Fibroblast of skin of right biceps (primary cell): ENCODE measurements around the gene DUSP23.
A peak's percentile ranks its signal among the peaks of the same experiment; 100 is the strongest.

ENCODE experiments used
- DNase-seq: peaks from one replicate; pipeline ENCODE4 v3.0.0-alpha.2; 2013

DUSP23 gene

DNA sequence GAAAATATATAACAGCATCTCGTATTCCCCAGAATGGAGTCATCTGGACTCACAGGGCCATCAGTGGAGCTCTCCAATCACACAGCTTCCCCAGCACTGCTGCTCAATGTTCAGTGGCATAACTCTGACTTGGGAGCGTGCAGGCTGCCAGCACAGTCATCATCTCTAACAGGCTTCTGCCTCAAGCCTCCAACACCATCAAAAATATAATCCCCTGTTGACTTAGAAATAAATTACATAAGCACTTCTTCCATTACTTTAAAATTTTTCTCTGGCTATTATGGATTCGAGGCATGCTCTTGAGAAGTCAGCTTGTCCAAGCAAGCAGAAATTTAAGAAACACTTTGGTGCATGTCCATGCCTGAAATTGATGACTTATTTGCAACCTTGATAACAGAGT lies 6.2 kb downstream of the DUSP23 start:
- DNase-seq, result peak; percentile 8

DNA sequence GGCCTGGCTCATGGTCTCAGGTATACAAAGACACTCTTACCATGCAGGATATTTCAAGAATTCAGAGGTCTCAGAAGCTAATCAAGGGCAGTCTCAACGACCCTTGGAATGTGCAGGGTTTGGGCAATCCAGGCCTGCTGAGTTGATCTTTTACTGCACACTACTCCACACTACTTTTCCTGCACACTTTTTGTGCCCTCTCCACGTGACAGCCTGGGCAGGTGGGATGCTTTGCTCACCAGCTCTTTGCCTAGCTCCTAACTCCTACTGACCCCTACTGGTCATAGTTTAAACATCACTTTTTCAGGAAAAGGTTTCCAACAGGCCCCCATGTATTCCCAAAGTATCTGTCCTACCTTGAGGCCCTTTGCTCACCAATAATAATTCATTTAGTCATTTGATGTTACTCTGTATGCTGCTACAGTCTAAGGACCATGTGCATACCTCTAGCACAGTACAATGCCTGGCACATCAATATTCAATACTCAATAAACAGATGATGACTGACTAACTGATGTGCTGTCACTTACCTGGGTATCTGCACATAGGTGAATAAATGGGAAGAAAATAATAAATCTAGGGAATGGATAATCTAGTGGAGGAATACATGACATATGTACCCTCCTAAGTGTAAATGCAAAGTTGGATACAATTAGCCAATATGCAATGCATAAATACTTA lies 9.6 kb downstream of the DUSP23 start:
- peak; percentile 15 for DNase-seq

GRCh38 chr1:159791031-159791430 lies 10.3 kb downstream of the DUSP23 start:
- no peak for DNase-seq

GRCh38 chr1:159791461-159791860 lies 10.7 kb downstream of the DUSP23 start:
- no peak for DNase-seq

GRCh38 chr1:159795534-159795933 lies 14.8 kb downstream of the DUSP23 start:
- no peak for DNase-seq

DNA sequence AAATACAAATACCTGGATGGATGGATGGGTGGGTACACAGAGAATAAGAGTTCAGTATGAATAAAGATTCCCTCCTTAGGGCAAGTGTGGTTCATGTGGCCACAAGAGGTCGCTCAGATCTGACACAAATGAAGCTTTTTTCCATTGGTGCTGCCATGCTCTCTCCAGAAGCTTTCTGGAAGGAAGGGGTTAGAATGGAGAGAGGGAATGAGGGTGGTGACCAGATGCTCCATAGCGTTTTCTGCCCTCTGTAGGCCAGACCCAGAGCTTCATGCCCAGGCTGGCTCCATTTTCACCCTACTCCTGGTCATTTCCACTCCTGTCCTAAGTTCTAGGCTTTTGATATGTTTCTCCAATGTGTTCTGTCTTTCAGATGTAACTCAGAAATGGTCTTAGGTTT lies 18.1 kb downstream of the DUSP23 start:
- peak; percentile 82 for DNase-seq

DNA sequence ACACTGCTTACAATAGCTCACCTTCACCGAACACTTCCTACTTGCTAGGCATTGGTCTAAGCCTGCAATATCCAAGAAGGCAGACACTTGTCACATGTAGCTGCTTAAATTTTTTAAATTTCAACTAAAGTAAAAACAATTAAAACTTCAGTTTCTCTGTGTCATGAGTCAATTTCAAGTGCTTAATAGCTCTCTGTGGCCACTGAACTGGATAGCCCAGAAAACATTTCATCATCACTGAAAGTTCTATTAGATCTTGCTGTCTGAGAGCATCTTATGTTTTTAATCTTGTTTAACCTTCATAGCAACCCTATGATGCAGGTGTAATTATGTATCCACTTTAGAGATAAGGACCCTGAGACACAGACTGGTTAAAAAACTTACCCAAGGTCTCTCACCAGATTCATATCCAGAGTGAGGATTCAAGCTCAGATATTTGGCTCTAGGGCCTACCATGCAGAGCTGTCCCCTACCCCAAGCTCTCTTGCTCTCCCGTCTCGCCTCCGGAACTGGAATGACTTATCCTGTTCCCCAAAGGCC lies 18.8 kb downstream of the DUSP23 start:
- no peak for DNase-seq

GRCh38 chr1:159800177-159800930 lies 19.6 kb downstream of the DUSP23 start:
- DNase-seq, result no peak

DNA sequence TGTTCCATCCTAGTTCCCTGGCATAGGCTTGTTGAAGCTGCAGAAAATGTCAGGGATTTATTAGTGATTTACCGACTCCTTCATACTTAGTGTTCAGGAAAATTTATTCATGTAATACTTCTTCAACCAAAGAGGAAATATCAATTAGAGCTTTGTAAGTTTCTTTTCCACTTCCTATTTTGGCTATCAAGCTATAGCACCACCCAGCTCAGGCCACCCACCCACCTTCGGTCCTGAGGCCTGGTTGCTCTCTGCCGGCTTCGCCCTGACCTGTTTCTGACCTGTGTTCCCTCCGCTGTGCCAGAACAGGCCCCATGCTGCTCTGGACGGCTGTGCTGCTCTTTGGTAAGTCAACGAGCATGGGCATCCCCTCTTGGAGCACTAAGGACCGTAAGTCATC lies 21.3 kb downstream of the DUSP23 start, which contains the start of gene FCRL6:
FCRL6 (plus strand) TSS at position 250 of the 400 bp plus-strand sequence; CDS start at position 315, 65 bp downstream.
- DNase-seq, result no peak

DNA sequence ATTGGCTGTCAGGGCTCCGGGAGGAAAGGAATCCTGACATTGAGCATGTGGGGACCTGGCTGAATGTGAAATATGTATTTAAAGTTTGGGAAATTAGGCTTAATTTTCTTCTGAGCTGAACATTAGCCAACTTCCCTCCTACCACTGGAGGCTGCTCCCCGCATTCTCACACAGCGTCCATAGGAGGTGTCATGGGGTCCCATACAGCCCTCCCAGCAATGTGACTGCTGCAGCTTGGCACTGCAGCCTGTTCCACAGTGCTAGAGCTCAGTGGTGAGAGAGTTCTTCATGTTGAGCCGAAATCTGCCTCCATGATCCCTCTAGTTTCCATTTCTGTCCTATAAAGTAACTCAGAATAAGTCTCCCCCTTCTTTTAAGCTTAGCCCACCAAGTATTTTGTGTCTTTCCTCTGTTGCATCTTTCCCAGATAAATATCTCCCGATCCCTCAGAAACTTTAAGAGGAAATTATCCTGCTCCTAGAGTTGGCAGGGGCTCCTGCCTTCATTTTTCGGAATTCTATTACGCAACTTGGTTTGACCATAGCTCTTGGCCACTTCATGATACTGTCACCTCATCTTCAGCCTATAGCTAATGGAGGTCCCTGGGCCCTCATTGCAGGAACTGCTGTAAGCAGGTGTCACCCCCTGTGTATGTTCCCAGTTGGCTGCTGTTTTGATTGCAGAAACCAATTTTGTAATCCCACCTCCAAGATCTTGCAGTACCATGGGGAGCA lies 23.4 kb downstream of the DUSP23 start:
- no peak for DNase-seq

DNA sequence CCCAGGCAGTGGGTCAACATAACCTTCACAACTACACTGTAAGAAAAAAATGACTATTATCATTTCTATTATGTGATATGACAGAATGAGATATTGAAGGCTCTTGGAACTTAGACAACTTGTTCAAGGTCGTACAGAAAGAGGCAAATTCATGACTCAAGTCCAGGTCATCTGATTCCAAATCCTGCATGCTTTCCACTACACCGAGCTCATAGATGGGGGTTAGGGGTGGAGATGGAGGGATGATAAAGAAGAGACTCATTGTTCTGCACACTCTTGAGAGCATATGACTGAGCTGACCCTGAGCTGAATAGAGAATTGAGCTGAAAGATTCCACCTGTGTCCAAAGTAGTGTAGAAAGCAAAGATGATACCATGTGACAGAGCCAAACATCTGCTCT lies 24.2 kb downstream of the DUSP23 start:
- peak; percentile 56 for DNase-seq

GRCh38 chr1:159815926-159816325 lies 35.2 kb downstream of the DUSP23 start:
- DNase-seq, result no peak

DNA sequence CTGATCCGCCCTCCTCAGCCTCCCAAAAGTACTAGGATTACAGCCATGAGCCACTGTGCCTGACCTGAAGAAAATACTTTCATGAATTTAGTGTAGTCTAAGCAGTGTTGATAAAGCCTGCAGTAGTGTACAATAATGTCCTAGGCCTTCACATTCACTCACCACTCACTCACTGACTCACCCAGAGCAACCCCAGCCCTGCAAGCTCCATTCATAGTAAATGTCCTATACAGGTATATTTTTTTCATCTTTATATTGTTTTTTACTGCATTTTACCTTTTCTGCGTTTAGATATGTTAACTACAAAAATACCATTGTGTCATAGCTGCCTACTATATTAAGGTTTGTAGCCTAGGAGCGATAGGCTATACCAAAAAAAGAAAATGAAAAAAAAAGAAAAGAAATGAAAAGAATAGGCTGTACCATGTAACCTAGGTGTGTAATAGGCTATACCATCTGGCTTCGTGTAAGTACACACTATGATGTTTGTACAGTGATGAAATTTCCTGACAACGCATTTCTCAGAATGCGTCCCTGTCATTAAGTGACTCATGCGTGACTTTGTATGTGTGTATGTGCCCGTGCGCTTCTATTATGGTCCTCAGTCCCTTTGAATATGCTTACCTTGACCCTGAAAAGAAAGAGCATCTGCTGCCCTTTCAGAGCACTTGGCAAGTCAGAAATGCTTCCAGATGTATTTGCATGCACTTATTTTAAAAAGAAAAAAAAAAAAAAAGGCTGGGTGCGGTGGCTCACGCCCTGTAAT lies 36.7 kb downstream of the DUSP23 start:
- DNase-seq, result peak; percentile 72

DNA sequence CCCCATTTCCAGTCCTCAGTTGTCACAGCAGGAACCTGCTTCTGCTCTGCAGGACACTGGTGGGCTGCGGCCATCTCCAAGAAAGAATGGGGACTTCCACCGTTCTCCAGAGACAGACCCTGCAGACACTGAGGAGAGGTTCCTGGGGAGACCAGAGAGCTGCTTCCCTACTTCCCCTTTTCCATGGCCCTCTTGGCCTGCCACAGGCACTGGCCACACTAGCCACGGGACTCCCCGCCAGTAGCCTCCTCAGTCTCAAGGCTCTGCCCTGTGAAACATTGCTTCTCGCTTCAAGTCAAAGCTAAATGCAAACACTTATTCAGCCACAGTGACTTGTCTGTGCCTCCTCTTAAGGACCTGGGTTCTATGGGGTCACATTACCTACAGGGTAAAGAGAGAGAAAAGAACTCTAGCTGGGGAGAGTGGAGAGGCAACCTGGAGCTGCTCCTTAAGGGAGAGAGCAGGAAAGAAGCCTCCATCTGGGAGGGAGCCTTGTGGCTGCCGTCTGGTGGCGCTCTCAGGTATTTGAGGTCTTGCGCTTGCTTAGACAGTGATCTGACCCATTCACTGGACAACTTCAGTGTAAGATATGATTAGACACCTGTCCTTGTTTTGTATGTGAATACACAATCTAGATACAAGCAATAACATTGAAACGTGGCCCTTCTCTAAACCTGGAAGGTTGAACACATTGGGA lies 40.6 kb downstream of the DUSP23 start:
- no peak for DNase-seq

- DNase-seq, result no peak
Observed at GRCh38 chr1:159823406-159823805, 42.6 kb downstream of the DUSP23 start.

DNA sequence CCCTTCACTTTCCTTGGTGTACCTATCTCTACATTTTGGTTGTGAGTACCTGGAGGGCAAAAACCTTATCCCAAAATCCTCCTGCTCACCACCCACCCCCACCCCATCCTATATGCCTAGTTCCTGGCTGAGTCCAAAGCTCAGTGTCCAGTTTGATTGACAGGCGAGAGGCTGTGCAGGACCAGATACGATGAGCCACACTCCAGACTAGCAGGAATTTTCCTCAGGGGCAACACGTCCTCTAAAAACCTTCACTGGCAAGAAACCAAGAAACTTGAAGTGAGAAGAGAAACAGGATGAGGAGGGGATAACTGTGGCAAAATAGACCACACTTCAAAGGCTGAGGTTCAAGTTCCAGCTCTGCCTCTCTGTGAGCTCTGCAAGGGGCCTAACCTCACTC lies 44.8 kb downstream of the DUSP23 start:
- DNase-seq, result no peak

DNA sequence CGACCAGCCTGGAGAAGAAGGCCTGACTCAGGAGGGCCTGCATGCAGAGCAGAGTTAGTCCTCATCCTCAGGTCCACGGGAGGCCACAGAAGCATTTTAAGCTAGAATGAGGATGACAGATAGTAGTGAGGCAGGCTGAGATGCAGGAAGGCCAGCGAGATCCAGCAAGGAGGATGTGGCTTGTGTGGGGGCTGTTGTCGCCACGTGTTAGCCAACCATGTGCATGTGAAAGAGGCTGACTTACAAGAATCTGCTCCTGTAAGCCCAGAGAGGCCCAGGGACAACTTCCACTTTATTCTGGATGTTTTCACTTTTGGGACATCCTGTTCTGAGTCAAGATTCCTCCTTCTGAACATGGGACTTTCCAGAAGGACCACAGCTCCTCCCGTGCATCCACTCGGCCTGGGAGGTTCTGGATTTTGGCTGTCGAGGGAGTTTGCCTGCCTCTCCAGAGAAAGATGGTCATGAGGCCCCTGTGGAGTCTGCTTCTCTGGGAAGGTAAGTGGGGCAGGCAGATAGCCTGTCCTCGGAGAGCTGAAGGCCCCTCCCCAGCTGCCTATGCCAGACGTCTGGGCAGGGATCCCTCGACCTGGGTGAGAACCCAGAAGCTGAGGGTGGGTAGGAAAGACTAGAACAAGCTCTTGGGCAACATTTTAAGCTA lies 45.8 kb downstream of the DUSP23 start, which contains the start of gene SLAMF8:
SLAMF8 (plus strand) TSS at position 433 of the 661 bp plus-strand sequence; CDS start at position 459, 26 bp downstream.
- peak; percentile 36 for DNase-seq

DNA sequence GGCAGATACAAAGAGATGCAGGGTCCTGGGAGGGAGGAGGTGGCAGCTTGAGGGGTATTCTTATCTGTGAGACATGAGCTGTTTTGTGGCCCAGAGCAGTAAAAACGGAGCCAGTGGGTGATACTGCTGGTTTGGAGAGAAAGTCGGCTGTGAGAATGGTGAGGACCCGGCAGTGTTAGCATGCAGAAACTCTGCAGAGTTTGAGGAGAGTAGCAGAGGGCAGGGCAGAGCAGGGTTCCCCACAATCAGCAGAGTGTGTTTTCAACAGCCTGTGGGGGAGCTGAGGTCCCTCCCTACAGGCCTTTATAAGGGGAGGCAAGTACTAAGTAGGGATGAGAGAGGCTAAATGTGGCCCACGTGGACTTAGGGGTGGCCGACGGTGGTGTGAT lies 46.3 kb downstream of the DUSP23 start:
- no peak for DNase-seq

- no peak for DNase-seq
Observed at GRCh38 chr1:159827549-159827948, 46.8 kb downstream of the DUSP23 start.

- no peak for DNase-seq
Observed at GRCh38 chr1:159828176-159828575, 47.4 kb downstream of the DUSP23 start.

DNA sequence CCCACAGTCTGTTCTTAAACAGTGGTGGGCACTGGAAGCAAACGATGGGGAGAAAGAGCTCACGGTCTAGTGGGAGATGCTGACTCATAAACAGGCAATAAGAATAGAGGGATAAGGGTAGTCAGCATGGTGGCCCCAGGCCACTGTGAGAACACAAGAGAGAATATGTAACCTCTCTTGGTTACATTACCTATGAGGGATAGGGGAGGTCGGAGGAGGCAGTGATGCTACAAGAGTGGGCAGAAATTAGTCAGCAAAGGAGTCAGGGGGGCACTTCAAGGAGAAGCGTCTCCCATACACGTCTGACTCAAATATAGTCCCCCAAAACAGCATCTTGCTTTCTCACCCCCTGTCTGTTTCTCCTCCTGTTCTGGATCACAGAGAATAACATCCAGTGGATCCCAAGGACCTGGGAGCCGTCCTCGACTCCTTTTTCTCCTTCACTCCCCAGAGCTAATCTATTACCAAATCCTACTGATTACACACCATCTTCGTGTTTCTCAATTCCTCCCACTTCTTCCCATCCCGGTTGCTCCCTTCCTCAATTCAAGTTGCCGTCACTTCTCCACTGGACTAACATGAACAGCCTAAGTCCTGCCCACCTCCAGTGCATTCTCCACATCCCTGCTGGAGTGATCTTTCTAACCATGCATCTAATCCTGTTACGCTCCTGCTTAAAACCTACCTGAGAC lies 48.0 kb downstream of the DUSP23 start:
- DNase-seq, result no peak
